T-helper 22 cell (primary cell): ENCODE results near the gene C11orf24.
"Not testable (repeated sequence)": the region's sequence is repeated elsewhere in the genome, so short reads cannot be mapped to it uniquely, and the experiment has no call there.

ENCODE experiments used
- DNase-seq: peaks from one replicate; pipeline ENCODE4 v3.0.0-alpha.2; 2020; ENCODE audit warnings: low read depth

C11orf24 gene

GRCh38 chr11:68299517-68299879 is 27.7 kb upstream of the C11orf24 start:
- DNase-seq, result not testable (repeated sequence)

- no peak for DNase-seq
Measured at GRCh38 chr11:68298659-68299516, 27.1 kb upstream of the C11orf24 start.

GRCh38 chr11:68297812-68298658 is 26.3 kb upstream of the C11orf24 start:
- DNase-seq, result peak; percentile 26

DNA sequence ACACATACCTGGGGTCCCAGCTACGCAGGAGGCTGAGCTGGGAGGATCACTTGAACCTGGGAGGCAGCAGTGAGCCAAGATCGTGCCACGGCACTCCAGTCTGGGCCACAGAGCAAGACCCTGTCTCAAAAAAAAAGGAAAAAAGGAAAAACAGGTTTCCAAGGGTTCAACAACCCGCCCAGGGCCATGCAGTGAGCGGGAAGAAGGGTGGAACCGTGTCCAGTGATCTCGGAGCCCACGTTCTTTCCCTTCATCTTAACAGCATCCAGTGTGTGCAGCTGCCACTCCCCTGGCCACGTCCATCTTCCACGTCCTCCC is 25.7 kb upstream of the C11orf24 start:
- DNase-seq, result no peak

DNA sequence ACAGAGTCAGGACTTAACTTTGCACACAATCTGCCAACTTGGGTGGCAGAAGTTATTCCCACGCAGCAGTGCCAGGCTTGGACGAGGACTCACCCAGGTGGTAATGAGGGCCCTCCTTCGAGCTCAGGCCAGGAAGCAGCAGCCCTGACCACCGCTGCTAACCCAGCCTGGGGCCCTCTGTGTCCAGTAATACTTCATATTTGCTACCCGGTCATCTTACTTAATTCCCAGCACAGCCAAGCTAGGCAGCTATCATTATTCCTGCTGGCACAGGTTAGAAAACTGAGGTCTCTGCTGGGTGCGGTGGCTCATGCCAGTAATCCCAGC is 25.2 kb upstream of the C11orf24 start:
- DNase-seq, result no peak

DNA sequence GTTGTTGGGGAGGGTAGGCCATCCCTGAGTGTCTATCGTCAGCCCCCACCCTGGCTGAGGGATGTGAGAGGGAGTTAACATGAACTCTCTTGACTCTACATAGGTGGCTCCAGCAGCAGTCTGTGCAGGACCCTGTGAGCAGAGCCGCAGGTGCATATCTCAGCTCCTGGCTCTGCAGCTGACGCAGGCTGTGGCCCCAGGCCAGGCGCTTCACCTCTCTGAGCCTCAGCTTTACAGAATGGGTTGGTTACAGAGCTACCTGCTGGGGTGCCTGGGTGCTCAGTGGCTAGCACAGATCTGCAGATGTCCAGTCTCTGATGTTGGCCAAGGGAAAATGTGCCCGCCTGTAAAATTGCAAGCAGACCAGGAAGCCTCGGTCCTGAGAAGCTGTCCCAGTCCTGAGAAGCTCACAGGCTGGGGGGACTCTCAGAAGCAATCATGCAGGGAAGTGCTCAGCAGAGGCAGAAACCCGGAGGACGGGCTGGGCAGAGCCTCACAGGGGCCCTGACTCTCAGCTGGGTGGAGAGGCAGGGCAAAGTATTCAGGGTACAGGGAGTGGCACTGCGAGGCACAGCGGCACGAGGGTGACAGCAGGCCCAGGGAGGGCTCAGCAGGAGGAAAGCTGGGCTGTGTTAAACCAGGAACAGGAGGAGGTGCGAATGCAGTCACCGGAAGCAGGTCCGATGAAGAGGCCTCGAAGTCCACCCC is 24.7 kb upstream of the C11orf24 start:
- no peak for DNase-seq

GRCh38 chr11:68295940-68296339 is 24.2 kb upstream of the C11orf24 start:
- DNase-seq, result no peak

GRCh38 chr11:68295271-68295670 is 23.5 kb upstream of the C11orf24 start:
- no peak for DNase-seq

DNA sequence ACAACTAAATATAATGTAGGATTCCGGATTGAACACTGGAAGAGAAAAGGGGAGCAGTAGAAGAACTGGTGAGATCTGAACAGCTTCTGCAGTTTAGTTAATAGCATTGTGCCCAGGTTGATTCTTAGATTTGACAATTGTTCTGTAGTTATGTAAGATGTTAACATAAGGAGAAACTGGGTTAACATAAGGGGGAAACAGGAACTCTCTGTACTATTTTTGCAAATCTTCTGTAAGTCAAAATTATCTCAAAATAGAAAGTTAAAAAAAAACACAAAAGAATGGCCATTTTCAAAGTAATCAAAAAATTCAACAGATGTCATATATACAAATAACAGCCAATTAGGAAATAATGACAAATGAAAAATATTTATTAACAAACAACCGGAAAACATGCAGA is 21.9 kb upstream of the C11orf24 start:
- no peak for DNase-seq

GRCh38 chr11:68289456-68289855 is 17.7 kb upstream of the C11orf24 start:
- DNase-seq, result no peak

- DNase-seq, result no peak
Measured at GRCh38 chr11:68287419-68287818, 15.6 kb upstream of the C11orf24 start.

GRCh38 chr11:68284588-68284987 is 12.8 kb upstream of the C11orf24 start:
- not testable (repeated sequence) for DNase-seq

GRCh38 chr11:68282861-68283230 is 11.1 kb upstream of the C11orf24 start:
- no peak for DNase-seq

- DNase-seq, result no peak
Measured at GRCh38 chr11:68282141-68282860, 10.5 kb upstream of the C11orf24 start.

- DNase-seq, result no peak
Measured at GRCh38 chr11:68279676-68280075, 7.9 kb upstream of the C11orf24 start.

DNA sequence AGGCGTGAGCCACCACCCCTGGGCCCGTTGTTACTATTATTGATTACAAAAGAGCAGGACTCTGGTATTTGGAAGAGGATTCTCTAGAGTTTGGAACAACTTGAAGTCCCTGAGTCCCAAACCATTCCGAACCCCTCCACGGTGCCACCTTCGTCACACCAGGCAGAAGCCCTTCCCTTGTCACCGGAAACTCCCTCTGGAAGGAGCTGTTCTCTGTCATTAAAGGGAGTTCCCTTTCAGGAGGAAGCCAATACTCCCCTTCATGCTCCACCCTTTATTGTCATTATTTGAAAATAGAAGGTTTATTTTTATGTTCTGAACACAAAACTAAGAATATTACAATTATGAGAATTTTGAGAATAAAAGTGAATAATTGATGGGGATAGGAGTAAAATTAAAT is 5.1 kb upstream of the C11orf24 start:
- DNase-seq, result no peak

GRCh38 chr11:68275721-68276507 is 4.1 kb upstream of the C11orf24 start:
- DNase-seq, result no peak

DNA sequence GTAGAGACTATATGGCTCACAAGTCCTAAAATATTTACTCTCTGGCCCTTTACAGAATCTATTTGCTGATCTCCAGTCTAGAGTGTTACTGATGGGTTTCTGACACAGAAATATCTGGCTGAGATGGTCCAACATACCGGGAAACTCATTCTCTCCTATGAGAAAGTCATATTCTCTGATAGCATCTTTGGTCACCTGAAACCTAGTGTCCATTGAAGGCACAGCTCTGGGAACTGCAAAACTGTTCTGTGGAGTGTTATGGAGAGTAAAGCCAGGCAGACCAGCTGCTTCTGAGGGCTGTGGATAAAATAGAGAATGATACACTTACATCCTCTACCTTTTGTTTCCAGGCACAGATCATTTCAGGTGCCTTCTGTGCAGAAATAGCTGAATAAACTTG is 2.5 kb upstream of the C11orf24 start:
- no peak for DNase-seq

- no peak for DNase-seq
Measured at GRCh38 chr11:68273026-68273738, 1.4 kb upstream of the C11orf24 start.

DNA sequence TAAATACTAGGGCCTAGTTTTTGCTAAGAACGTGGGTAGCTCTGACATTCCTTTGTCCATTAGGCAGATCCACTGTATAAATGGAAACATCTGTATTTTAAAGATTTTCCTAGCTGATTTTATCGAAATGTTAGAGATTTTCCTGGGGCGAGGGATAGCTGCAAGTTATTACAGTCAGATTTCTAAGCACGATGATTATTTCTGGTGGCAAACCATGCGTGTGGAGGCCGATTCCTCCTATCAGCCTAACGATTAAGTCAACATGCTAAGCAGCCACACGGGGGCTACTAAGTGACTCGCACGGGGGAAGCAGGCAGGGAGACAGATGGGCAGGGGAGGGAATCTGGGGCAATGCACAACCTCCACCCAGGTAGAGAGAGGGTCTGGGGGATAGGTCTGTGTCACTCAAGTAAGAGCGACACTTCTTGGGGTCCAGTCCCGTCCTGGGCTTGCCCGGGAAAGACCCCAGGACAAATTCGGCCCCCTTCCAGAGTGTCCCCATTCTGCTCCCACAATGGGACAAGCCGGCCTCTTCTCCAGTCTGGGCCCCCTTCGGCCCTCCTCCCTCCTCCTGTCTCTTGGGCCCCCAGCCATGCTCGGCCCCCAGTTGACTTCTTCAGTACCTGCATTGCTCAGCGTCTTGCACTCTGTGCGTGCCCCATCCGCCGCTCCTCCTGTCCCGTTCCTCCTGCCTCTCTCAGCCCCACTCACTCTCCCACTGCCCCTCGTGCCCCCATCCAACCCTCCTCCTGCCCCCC is 571 bp downstream of the C11orf24 start:
- DNase-seq, result peak; percentile 37
